H1 (cell line): ENCODE data around the gene S100A6. TPM values are rescaled to one million over a fixed set of nuclear protein-coding genes. Genes with fewer than 3 reads are reported as not detected.

Experiments
- CTCF ChIA-PET: fragments of 300-600 bp; sonication (Branson Sonifier 250); formaldehyde crosslinking; loops from one replicate; lab custom pipeline; 2021; ENCODE audit not compliant: partially characterized antibody; lab: Charles Lee
- POLR2A ChIA-PET: fragments of 300-600 bp; sonication (Branson Sonifier 250); formaldehyde crosslinking; loops from one replicate; lab custom pipeline; 2021; ENCODE audit warnings: inconsistent platforms; ENCODE audit not compliant: partially characterized antibody; lab: Charles Lee
- DNase-seq, 2 experiments: peaks; one replicate each; pipeline versions ENCODE4 v3.0.0 to v3.0.0-alpha.2; 2010 to 2022; ENCODE audit warnings: low spot score in 2 of 2, low read depth in 1 of 2, mixed read lengths in 1 of 2
- FAIRE-seq: peaks from 2 replicates; lab custom pipeline; 2011; peaks lifted over from hg19 to GRCh38; lab: Jason Lieb, UNC
- H2AFZ ChIP-seq: 2 replicates; pipeline ENCODE4 v1.8.1; 2012; ENCODE audit warnings: low read length, inconsistent platforms
- H2AK5ac ChIP-seq: 2 replicates; pipeline ENCODE4 v1.6.1; 2013; ENCODE audit warnings: low read depth, low read length
- H2BK120ac ChIP-seq: replicated peaks from 2 replicates; pipeline ENCODE3; 2013; ENCODE audit warnings: low read depth, low read length, inconsistent platforms
- H2BK12ac ChIP-seq: 2 replicates; pipeline ENCODE4 v1.6.1; 2013; ENCODE audit warnings: low read depth, low read length
- H2BK15ac ChIP-seq: 2 replicates; pipeline ENCODE4 v1.6.1; 2013; ENCODE audit warnings: low read length
- H2BK20ac ChIP-seq: 2 replicates; pipeline ENCODE4 v1.6.1; 2013; ENCODE audit warnings: low read length
- H2BK5ac ChIP-seq: 2 replicates; pipeline ENCODE4 v1.6.1; 2013; ENCODE audit warnings: low read depth, low read length
- H3K14ac ChIP-seq: 2 replicates; pipeline ENCODE4 v1.6.1; 2013; ENCODE audit warnings: inconsistent platforms; ENCODE audit not compliant: insufficient read length
- H3K18ac ChIP-seq: 2 replicates; pipeline ENCODE4 v1.6.1; 2013; ENCODE audit warnings: low read length; ENCODE audit errors: extremely low read depth
- H3K23ac ChIP-seq: 2 replicates; pipeline ENCODE4 v1.6.1; 2013; ENCODE audit warnings: inconsistent platforms; ENCODE audit not compliant: insufficient read length
- H3K23me2 ChIP-seq: 2 replicates; pipeline ENCODE4 v1.6.1; 2013; ENCODE audit warnings: low read depth, low read length
- H3K27ac ChIP-seq: 2 replicates; pipeline ENCODE4 v1.6.1; 2011; ENCODE audit warnings: low read depth, low read length, inconsistent platforms
- H3K27me3 ChIP-seq, 4 experiments: replicated peaks in 1 of 4; 1 replicate in 1 of 4; 2 replicates in 3 of 4; pipeline versions ENCODE4 v1.6.1 to v1.8.1; 2011 to 2013; ENCODE audit warnings: low read length in 3 of 4, mild to moderate bottlenecking in 3 of 4, inconsistent platforms in 2 of 4, mixed read lengths in 2 of 4, moderate library complexity in 1 of 4; ENCODE audit not compliant: control insufficient read depth in 3 of 4, insufficient read depth in 3 of 4; ENCODE audit errors: extremely low read depth in 1 of 4
- H3K36me3 ChIP-seq, 4 experiments: 2 replicates each; pipeline versions ENCODE4 v1.6.1 to v1.8.1; 2011 to 2013; ENCODE audit warnings: mild to moderate bottlenecking in 4 of 4, low read length in 3 of 4, moderate library complexity in 2 of 4, control low read depth in 1 of 4, inconsistent platforms in 1 of 4; ENCODE audit not compliant: insufficient read depth in 4 of 4, control insufficient read depth in 2 of 4
- H3K4ac ChIP-seq: replicated peaks from 2 replicates; pipeline ENCODE3; 2013; ENCODE audit warnings: low read length, low read depth, mixed read lengths, inconsistent platforms; ENCODE audit not compliant: insufficient read length
- H3K4me1 ChIP-seq, 4 experiments: replicated peaks in 1 of 4; 1 replicate in 1 of 4; 2 replicates in 3 of 4; pipeline versions ENCODE4 v1.6.1 to v1.8.1; 2011 to 2013; ENCODE audit warnings: low read length in 3 of 4, inconsistent platforms in 2 of 4, mixed read lengths in 1 of 4; ENCODE audit not compliant: insufficient read depth in 4 of 4, control insufficient read depth in 3 of 4
- H3K4me2 ChIP-seq, 2 experiments: 2 replicates each; pipeline versions ENCODE4 v1.6.1 to v1.8.1; 2011 to 2013; ENCODE audit warnings: low read depth in 2 of 2, low read length in 2 of 2, control low read depth in 1 of 2, inconsistent platforms in 1 of 2, mild to moderate bottlenecking in 1 of 2; ENCODE audit not compliant: insufficient read depth in 1 of 2
- H3K4me3 ChIP-seq, 4 experiments: fragments of 200-600, 300-600 bp in 1 of 4; sonication (generic), shearing (Covaris generic), sonication (Bioruptor Twin) in 1 of 4; 2 replicates each; pipeline versions ENCODE4 v1.5.1 to v1.8.1; 2011 to 2016; ENCODE audit warnings: low read length in 4 of 4, low read depth in 3 of 4, control low read depth in 2 of 4, inconsistent platforms in 2 of 4, mild to moderate bottlenecking in 2 of 4, mixed read lengths in 1 of 4, moderate library complexity in 1 of 4; ENCODE audit not compliant: insufficient read depth in 2 of 4; ENCODE audit errors: extremely low read depth in 1 of 4
- H3K56ac ChIP-seq: replicated peaks from 2 replicates; pipeline ENCODE3; 2013; ENCODE audit warnings: low read depth, mild to moderate bottlenecking, mixed read lengths, low read length, inconsistent platforms; ENCODE audit not compliant: insufficient read length
- H3K79me1 ChIP-seq: 2 replicates; pipeline ENCODE4 v1.6.1; 2013; ENCODE audit warnings: low read depth, low read length, control low read depth
- H3K79me2 ChIP-seq, 2 experiments: 2 replicates each; pipeline versions ENCODE4 v1.6.1 to v1.8.1; 2012 to 2013; ENCODE audit warnings: low read length in 2 of 2, mild to moderate bottlenecking in 2 of 2, inconsistent platforms in 1 of 2; ENCODE audit not compliant: insufficient read depth in 2 of 2, control insufficient read depth in 1 of 2
- H3K9ac ChIP-seq, 4 experiments: replicated peaks in 1 of 4; 1 replicate in 1 of 4; 2 replicates in 3 of 4; pipeline versions ENCODE4 v1.6.1 to v1.8.1; 2011 to 2013; ENCODE audit warnings: low read depth in 3 of 4, low read length in 3 of 4, control low read depth in 2 of 4, mild to moderate bottlenecking in 2 of 4, moderate library complexity in 2 of 4, inconsistent platforms in 1 of 4; ENCODE audit errors: extremely low read depth in 1 of 4
- H3K9me3 ChIP-seq, 2 experiments: 2 replicates each; pipeline versions ENCODE4 v1.6.1 to v1.8.1; 2012 to 2013; ENCODE audit warnings: mild to moderate bottlenecking in 2 of 2, moderate library complexity in 2 of 2, control low read depth in 1 of 2, inconsistent platforms in 1 of 2, low read depth in 1 of 2, low read length in 1 of 2, mixed read lengths in 1 of 2; ENCODE audit not compliant: insufficient read depth in 2 of 2
- H4K20me1 ChIP-seq, 2 experiments: replicated peaks in 1 of 2; 2 replicates each; pipeline versions ENCODE3 to v1.8.1; 2011 to 2013; ENCODE audit warnings: inconsistent platforms in 2 of 2, low read length in 2 of 2, mild to moderate bottlenecking in 1 of 2; ENCODE audit not compliant: insufficient read depth in 2 of 2, control insufficient read depth in 1 of 2
- H4K5ac ChIP-seq: 2 replicates; pipeline ENCODE4 v1.6.1; 2013; ENCODE audit warnings: low read length, low read depth, mixed read lengths, inconsistent platforms; ENCODE audit not compliant: insufficient read length
- H4K8ac ChIP-seq: 2 replicates; pipeline ENCODE4 v1.8.0; 2013; ENCODE audit warnings: mild to moderate bottlenecking, moderate library complexity, low read length, inconsistent platforms; ENCODE audit not compliant: insufficient read depth; ENCODE audit errors: extremely low read depth
- H4K91ac ChIP-seq: replicated peaks from 2 replicates; pipeline ENCODE3; 2013; ENCODE audit warnings: low read length, mixed read lengths, inconsistent platforms; ENCODE audit not compliant: insufficient read length
- BCL11A ChIP-seq, 2 experiments: IDR thresholded peaks; one replicate each; pipeline ENCODE4 v1.6.1; 2011; ENCODE audit warnings: low read depth in 2 of 2, low read length in 2 of 2, mild to moderate bottlenecking in 2 of 2
- EP300 ChIP-seq, 2 experiments: IDR thresholded peaks; 1 replicate in 1 of 2; 2 replicates in 1 of 2; pipeline ENCODE4 v1.6.1; 2011 to 2012; ENCODE audit warnings: low read depth in 2 of 2, low read length in 2 of 2, mild to moderate bottlenecking in 2 of 2, borderline replicate concordance in 1 of 2, inconsistent platforms in 1 of 2, moderate library complexity in 1 of 2
- KDM1A ChIP-seq: fragments of 200-600, 300-600 bp; sonication (generic); IDR thresholded peaks from 2 replicates; pipeline ENCODE4 v1.7.1; 2016; ENCODE audit warnings: mild to moderate bottlenecking, low read length, borderline replicate concordance
- WGBS, 2 experiments: shearing (Covaris generic) in 1 of 2; methylation state at CpG; one replicate each; pipeline versions ENCODE4 v1.1.6 to v1.1.7; 2013 to 2015; ENCODE audit warnings: low lambda C conversion rate in 2 of 2, mixed read lengths in 2 of 2, inconsistent platforms in 1 of 2, low coverage in 1 of 2, missing lambda C conversion rate in 1 of 2; ENCODE audit not compliant: insufficient replicate concordance in 2 of 2, insufficient coverage in 1 of 2, insufficient read length in 1 of 2; ENCODE audit errors: extremely low coverage in 1 of 2, missing lambda C conversion rate in 1 of 2; 5-methylcytosine and 5-hydroxymethylcytosine counted together
- polyA plus RNA-seq, 7 experiments: library from polyadenylated mRNA; depleted of rRNA in 3 of 7; stranded (reverse) in 5 of 7; unstranded in 2 of 7; fragments of >200 nt in 5 of 7; fragments of 200-250 nt in 2 of 7; gene quantifications; 1 replicate in 5 of 7; 2 replicates in 1 of 7; 4 replicates in 1 of 7; pipeline versions ENCODE4 v1.2.1 to v1.2.3, GENCODE V29; 2011 to 2013; ENCODE audit warnings: missing spikeins in 2 of 7, mixed read lengths in 2 of 7
- total RNA-seq: library from RNA; stranded (reverse); fragmentation: NEBNext Ultra II Directional; extraction: Animal tissue kit (Norgen Biotek cat#: 25700); gene quantifications from 2 replicates; pipeline ENCODE4 v1.2.1, GENCODE V29; 2021
- TF ChIP-seq, protein P1 (sequence below): IDR thresholded peaks from 2 replicates; pipeline ENCODE4 v1.6.1; 2011; ENCODE audit warnings: low read length, improper control_type of control experiment
- TF ChIP-seq, protein P2 (sequence below), 3 experiments: IDR thresholded peaks; 1 replicate in 2 of 3; 2 replicates in 1 of 3; pipeline versions ENCODE4 v1.5.1 to v1.6.1; 2011; ENCODE audit warnings: low read length in 3 of 3, mild to moderate bottlenecking in 3 of 3, inconsistent platforms in 2 of 3, low read depth in 1 of 3, moderate library complexity in 1 of 3; ENCODE audit not compliant: insufficient read depth in 1 of 3; ENCODE audit errors: control extremely low read depth in 1 of 3

The S100A6 gene
- total and polyA plus RNA-seq, 2 of the 8 experiments (the other 6 are each of a cell fraction or from before 2014, with no cell fraction given): 11.1 to 63.0 TPM

DNA sequence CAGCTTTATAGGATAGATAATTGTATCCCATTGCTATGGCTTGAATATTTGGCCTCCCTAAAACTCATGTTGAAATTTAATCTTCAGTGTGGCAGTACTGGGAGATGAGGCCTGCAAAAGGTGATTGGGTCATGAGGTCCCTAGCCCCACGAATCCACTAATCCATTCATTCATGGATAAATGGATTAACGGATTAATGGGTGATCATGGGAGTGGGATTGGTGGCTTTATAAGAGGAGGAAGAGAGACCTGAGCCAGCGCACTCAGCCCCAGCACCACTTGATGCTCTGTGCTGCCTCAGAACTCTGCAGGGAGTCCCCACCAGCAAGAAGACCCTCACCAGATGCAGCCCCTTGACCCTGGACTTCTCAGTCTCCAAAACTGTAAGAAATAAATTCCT is 32.0 kb downstream of the S100A6 start:
- Histone ChIP-seq H3K4me3 (no peak overlapping the region), H4K20me1 (no peaks in the 10 kb centered on the region), H3K9ac (no peak overlapping the region), H2BK5ac (no peak overlapping the region), H2BK120ac (no peak overlapping the region), H3K27ac (no peak overlapping the region), H3K79me2 (no peaks in the 10 kb centered on the region), H3K18ac (no peak overlapping the region), H3K4me2 (no peak overlapping the region), H2BK15ac (no peak overlapping the region), H3K14ac (no peak overlapping the region), H3K23me2 (no peaks in the 10 kb centered on the region), H3K4ac (no peak overlapping the region), H3K27me3 (no peaks in the 10 kb centered on the region), H3K4me1 (peaks cover 0 to 2% (median 0%) of the 10 kb centered on the region in 4 experiments; a peak in 3 of 7 replicates), H3K23ac (no peak overlapping the region), H3K9me3 (no peaks in the 10 kb centered on the region), H2AK5ac (no peak overlapping the region), H3K36me3 (no peaks in the 10 kb centered on the region), H2BK20ac (no peak overlapping the region), H2BK12ac (no peak overlapping the region), H3K79me1 (no peaks in the 10 kb centered on the region), H3K56ac (no peak overlapping the region), H2AFZ (no peak overlapping the region), H4K91ac (no peak overlapping the region), H4K8ac (no peak overlapping the region), H4K5ac (no peak overlapping the region)
- 92% methylated on average over 3 of the region's 3 CpGs; no CpG with 5 or more reads in 1 of the 2 experiments for WGBS, 2 experiments
- no peak for FAIRE-seq
- POLR2A ChIA-PET: no interaction called here
- CTCF ChIA-PET: interaction anchor here (0.7 to 2.2 kb wide), 6 partner anchors 9 to 149 kb away, joined by 3 to 8 read pairs (median 4); partner anchors contain the start of gene S100A13
- TF ChIP-seq, protein P1, sequence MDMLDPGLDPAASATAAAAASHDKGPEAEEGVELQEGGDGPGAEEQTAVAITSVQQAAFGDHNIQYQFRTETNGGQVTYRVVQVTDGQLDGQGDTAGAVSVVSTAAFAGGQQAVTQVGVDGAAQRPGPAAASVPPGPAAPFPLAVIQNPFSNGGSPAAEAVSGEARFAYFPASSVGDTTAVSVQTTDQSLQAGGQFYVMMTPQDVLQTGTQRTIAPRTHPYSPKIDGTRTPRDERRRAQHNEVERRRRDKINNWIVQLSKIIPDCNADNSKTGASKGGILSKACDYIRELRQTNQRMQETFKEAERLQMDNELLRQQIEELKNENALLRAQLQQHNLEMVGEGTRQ: no peak
- TF ChIP-seq, protein P2, sequence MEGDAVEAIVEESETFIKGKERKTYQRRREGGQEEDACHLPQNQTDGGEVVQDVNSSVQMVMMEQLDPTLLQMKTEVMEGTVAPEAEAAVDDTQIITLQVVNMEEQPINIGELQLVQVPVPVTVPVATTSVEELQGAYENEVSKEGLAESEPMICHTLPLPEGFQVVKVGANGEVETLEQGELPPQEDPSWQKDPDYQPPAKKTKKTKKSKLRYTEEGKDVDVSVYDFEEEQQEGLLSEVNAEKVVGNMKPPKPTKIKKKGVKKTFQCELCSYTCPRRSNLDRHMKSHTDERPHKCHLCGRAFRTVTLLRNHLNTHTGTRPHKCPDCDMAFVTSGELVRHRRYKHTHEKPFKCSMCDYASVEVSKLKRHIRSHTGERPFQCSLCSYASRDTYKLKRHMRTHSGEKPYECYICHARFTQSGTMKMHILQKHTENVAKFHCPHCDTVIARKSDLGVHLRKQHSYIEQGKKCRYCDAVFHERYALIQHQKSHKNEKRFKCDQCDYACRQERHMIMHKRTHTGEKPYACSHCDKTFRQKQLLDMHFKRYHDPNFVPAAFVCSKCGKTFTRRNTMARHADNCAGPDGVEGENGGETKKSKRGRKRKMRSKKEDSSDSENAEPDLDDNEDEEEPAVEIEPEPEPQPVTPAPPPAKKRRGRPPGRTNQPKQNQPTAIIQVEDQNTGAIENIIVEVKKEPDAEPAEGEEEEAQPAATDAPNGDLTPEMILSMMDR (IDR thresholded peaks at IDR 0.05; ENCODE audit: control extremely low read depth in 1 of 3, insufficient read depth in 1 of 3, low read depth in 1 of 3, low read length in 3 of 3): no peak
- no peak for TF ChIP-seq BCL11A (IDR thresholded peaks at IDR 0.05; ENCODE audit: low read depth in 2 of 2, low read length in 2 of 2)
- no peak for TF ChIP-seq KDM1A
- no peak for TF ChIP-seq EP300 (IDR thresholded peaks at IDR 0.05; ENCODE audit: borderline replicate concordance in 1 of 2, low read depth in 2 of 2, low read length in 2 of 2)
- DNase-seq: no peak
